GM12875 (cell line): ENCODE measurements around the gene PSMD14.
A peak's percentile ranks its signal among the peaks of the same experiment; 100 is the strongest.

Source experiments
- H3K4me3 ChIP-seq: one replicate; pipeline ENCODE4 v1.5.1; 2011; ENCODE audit warnings: low read depth, low read length, control low read depth
- TF ChIP-seq, protein P1 (sequence below): IDR thresholded peaks from 2 replicates; pipeline ENCODE4 v1.5.1; 2011; ENCODE audit warnings: low read depth, mild to moderate bottlenecking, control low read depth, inconsistent platforms, low read length, moderate library complexity, borderline replicate concordance; ENCODE audit not compliant: insufficient read depth

Gene PSMD14

DNA sequence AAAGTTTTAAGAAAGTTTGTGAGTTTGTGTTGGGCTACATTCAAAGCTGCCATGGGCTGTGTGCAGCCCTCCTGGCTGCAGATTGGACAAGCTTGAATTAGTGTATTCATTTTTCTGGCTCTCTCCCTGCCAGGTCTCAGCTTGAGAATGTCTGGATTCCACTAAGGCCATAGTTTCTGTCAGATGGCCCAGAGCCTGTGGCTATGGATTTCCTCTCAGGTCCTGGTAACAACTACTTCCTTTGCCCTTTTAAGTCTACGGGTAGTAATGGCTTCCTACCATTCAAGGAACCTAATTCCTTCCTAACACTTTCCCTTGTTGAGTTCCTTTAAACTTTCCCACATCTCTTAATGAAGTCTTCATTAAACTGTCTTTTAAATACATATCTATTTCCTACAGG is 24.3 kb upstream of the PSMD14 start:
- no peak overlapping the region for H3K4me3 ChIP-seq
- TF ChIP-seq, protein P1, sequence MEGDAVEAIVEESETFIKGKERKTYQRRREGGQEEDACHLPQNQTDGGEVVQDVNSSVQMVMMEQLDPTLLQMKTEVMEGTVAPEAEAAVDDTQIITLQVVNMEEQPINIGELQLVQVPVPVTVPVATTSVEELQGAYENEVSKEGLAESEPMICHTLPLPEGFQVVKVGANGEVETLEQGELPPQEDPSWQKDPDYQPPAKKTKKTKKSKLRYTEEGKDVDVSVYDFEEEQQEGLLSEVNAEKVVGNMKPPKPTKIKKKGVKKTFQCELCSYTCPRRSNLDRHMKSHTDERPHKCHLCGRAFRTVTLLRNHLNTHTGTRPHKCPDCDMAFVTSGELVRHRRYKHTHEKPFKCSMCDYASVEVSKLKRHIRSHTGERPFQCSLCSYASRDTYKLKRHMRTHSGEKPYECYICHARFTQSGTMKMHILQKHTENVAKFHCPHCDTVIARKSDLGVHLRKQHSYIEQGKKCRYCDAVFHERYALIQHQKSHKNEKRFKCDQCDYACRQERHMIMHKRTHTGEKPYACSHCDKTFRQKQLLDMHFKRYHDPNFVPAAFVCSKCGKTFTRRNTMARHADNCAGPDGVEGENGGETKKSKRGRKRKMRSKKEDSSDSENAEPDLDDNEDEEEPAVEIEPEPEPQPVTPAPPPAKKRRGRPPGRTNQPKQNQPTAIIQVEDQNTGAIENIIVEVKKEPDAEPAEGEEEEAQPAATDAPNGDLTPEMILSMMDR, result no peak

DNA sequence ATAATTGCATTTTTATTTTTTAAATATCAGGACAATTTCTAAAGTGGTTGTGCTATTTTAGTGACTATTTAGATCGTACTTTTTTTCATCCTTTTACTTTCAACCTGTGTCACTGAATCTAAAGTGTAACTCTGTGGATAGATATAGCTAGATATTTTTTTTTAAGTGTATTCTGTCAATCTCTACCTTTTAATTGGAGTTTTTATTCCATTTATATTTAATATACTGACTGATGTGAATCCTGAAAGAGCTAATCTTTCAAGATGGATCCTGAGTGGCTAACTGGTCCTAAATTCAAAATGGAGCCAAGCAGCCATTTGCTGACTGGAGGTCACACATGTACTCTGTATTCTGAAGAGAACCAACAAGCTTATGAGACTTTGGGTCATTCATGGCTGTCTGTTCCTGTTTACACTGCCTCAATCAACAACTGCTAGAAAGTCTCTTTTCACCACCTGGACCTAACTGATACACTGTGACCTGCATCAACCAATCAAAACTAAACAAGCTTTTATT is 4.6 kb upstream of the PSMD14 start:
- H3K4me3 ChIP-seq, result no peak overlapping the region
- TF ChIP-seq, protein P1, result no peak

DNA sequence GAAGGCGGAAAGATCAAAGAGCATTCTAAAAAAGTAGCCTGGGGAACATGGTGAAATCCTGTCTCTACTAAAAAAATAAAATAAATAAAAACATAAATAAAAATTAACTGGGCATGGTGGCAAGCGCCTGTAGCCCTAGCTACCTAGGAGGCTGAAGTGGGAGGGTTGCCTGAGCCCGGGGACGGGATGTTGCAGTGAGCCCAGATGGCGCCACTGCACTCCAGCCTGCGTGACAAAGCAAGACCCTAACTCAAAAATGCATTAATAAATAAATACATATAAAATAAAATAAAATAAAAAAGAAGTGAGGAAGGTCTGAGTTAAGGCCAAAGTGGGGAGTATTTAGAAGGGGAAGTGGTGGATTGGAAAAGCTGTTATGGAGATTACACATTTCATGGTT is 1.3 kb upstream of the PSMD14 start:
- TF ChIP-seq, protein P1, result no peak
- H3K4me3 ChIP-seq, result no peak overlapping the region

DNA sequence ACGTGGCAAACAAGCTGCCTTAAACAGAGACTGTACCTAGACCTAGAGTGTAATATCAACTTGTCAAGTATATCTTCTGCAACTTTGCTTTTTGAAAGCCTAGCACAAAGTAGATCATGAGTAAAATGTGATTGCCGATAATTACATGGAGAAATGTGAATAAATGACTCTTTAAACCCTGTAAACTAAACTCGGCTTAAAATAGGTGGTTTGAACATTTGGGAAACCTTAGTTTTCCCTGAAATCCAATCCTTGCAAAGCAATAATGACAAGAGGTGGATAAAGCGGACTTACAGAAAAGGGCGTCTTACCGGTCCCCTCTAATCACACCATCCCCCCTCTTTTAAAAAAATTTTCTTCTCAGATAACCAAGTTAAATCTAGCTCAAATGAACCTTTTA is 549 bp upstream of the PSMD14 start:
- TF ChIP-seq, protein P1, result no peak
- H3K4me3 ChIP-seq, result peak overlapping the region; percentile 70

DNA sequence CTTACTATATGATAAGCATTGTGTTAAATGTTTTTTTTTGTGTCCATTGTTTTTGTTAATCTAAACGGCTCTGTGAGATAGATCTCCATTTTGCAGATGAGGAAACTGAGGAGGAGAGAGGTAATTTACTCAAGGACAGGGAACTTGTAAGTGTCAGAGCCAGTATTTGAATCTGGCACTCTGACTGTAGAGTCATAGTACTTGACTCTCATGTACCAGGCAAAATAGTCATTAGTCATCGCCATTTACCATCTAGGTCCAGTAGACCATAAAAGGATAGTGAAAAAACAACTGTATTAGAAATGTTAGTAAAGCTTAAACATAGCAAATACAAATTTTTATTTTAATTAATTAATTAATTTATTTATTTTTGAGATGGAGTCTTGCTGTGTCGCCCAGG is 4.8 kb downstream of the PSMD14 start:
- TF ChIP-seq, protein P1, result no peak
- no peak overlapping the region for H3K4me3 ChIP-seq

DNA sequence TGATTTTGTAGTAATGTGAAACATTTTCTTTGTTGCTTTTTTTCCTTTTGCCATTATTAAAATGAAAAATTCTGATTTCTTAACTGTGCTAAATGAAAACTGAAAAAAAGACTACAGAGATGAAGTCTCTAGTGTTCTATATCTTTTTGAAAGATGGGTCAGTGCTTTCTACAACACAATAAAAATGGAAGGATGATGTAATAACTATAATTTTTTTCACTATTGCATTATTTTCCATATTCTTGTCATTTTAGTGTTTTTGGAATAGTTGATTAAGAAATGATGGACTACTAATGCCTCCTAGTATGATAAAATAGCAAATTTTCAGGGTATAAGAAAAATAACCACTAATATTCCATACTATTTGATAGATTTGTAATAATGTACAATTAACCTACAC is 7.2 kb downstream of the PSMD14 start:
- TF ChIP-seq, protein P1, result no peak
- no peak overlapping the region for H3K4me3 ChIP-seq

DNA sequence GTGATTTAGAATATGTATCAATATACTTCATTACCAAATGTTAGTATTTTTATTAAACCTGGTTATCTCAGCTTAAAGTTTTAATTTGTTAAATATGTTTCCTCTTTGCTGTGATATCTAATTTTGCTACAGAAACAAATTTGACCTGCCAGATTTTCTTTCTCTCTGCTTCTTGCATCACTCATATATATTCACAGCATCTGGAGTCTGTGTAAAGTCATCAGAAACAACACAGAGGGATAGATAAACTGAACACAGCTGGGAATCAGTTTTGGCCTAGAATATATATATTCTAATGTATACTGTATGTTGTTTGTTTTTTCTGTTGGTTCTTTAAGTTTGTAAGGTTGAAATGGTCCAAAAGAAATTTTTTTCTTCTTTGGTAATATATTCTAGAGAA is 8.5 kb downstream of the PSMD14 start:
- TF ChIP-seq, protein P1, result no peak
- H3K4me3 ChIP-seq, result no peak overlapping the region
